HEK293T (cell line): ENCODE data around the gene SDC3.

ENCODE experiments used
- ARNT ChIP-seq: fragments of 450-650 bp; IDR thresholded peaks from 2 replicates; pipeline ENCODE4 v1.6.1; 2017; ENCODE audit warnings: mild to moderate bottlenecking
- BHLHE40 ChIP-seq: fragments of 450-650 bp; IDR thresholded peaks from 2 replicates; pipeline ENCODE4 v1.6.1; 2016; ENCODE audit warnings: mild to moderate bottlenecking, moderate library complexity, borderline replicate concordance
- FOXK2 ChIP-seq: fragments of 450-650 bp; IDR thresholded peaks from 2 replicates; pipeline ENCODE4 v1.6.1; 2016; ENCODE audit warnings: mild to moderate bottlenecking
- FOXM1 ChIP-seq: fragments of 450-650 bp; IDR thresholded peaks from 2 replicates; pipeline ENCODE4 v1.6.1; 2017; ENCODE audit warnings: mild to moderate bottlenecking, borderline replicate concordance
- HDGF ChIP-seq: fragments of 450-650 bp; IDR thresholded peaks from 2 replicates; pipeline ENCODE4 v1.6.1; 2017; ENCODE audit warnings: antibody characterized with exemption, borderline replicate concordance
- NFRKB ChIP-seq: fragments of 450-650 bp; IDR thresholded peaks from 2 replicates; pipeline ENCODE4 v1.6.1; 2016; ENCODE audit warnings: mild to moderate bottlenecking, moderate library complexity
- PKNOX1 ChIP-seq: fragments of 450-650 bp; IDR thresholded peaks from 2 replicates; pipeline ENCODE4 v1.6.1; 2016
- SP1 ChIP-seq: fragments of 450-650 bp; IDR thresholded peaks from 2 replicates; pipeline ENCODE4 v1.6.1; 2017
- SUZ12 ChIP-seq: fragments of 450-650 bp; IDR thresholded peaks from 2 replicates; pipeline ENCODE4 v1.6.1; 2016; ENCODE audit warnings: mild to moderate bottlenecking
- TARDBP ChIP-seq: fragments of 450-650 bp; IDR thresholded peaks from 2 replicates; pipeline ENCODE4 v1.6.1; 2016
- ZNF384 ChIP-seq: fragments of 450-650 bp; IDR thresholded peaks from 2 replicates; pipeline ENCODE4 v1.6.1; 2016

GRCh38 chr1:30898031-30898815 is 10.3 kb downstream of the SDC3 start:
- no peak for TF ChIP-seq SP1
- no peak for TF ChIP-seq HDGF
- no peak for TF ChIP-seq NFRKB
- no peak for TF ChIP-seq BHLHE40
- TF ChIP-seq FOXK2 = no peak
- no peak for TF ChIP-seq ZNF384
- TF ChIP-seq PKNOX1 = no peak
- TF ChIP-seq TARDBP = no peak
- no peak for TF ChIP-seq SUZ12
- no peak for TF ChIP-seq FOXM1
- no peak for TF ChIP-seq ARNT
